ENCODE data around the gene RAMP1.

The RAMP1 gene

DNA sequence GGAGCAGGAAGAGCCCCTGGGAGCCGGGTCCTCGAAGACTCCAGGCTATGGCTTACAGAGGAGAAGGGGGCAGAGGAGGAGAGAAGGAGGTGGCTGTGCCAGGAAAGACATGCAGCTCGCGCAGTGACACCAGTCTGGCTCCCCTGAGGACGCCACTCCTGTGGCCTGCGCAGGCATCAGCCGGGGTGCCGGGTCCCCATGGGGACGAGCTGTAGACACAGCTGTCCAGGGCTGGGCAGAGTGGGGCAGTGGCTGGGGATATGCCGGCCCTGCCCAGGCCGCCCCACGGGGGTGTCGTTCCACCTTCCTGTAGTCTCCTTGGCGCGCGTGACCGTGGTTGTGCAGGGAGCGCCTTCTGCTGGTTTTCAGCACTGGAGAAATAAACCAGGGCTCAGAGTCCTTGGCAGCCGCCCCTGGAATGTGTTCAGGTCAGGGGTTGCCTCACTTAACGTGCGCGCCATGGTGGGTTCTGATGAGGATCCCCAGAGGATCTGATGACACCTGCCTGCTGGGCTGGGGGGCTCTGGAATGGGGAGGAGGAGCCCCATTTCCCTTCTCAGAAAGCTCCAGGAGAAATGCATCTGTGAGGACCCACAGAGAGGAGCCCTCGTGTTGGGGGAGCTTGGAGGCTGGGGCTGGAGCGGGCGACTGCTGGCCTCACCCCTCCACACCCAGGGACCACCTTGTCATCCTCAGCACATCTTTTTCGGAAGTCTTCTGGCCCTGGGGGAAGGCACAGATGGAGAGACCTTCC, 26.7 kb downstream of the RAMP1 start:
- Mint-ChIP-seq H3K4me1 (peaks cover 9% of the 10 kb centered on the region), H3K27ac (peak overlapping the region in 1 of 3 experiments; percentile 41), H3K9me3 (no peaks in the 10 kb centered on the region), H3K36me3 (ENCODE audit: low read depth) (no peaks in the 10 kb centered on the region), H3K27me3 (ENCODE audit: low read depth) (peaks cover 8% of the 10 kb centered on the region), H3K4me3 (no peak overlapping the region)
- TF ChIP-seq, protein P1, sequence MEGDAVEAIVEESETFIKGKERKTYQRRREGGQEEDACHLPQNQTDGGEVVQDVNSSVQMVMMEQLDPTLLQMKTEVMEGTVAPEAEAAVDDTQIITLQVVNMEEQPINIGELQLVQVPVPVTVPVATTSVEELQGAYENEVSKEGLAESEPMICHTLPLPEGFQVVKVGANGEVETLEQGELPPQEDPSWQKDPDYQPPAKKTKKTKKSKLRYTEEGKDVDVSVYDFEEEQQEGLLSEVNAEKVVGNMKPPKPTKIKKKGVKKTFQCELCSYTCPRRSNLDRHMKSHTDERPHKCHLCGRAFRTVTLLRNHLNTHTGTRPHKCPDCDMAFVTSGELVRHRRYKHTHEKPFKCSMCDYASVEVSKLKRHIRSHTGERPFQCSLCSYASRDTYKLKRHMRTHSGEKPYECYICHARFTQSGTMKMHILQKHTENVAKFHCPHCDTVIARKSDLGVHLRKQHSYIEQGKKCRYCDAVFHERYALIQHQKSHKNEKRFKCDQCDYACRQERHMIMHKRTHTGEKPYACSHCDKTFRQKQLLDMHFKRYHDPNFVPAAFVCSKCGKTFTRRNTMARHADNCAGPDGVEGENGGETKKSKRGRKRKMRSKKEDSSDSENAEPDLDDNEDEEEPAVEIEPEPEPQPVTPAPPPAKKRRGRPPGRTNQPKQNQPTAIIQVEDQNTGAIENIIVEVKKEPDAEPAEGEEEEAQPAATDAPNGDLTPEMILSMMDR (IDR thresholded peaks at IDR 0.05; ENCODE audit: unreplicated experiment in 3 of 3): no peak

DNA sequence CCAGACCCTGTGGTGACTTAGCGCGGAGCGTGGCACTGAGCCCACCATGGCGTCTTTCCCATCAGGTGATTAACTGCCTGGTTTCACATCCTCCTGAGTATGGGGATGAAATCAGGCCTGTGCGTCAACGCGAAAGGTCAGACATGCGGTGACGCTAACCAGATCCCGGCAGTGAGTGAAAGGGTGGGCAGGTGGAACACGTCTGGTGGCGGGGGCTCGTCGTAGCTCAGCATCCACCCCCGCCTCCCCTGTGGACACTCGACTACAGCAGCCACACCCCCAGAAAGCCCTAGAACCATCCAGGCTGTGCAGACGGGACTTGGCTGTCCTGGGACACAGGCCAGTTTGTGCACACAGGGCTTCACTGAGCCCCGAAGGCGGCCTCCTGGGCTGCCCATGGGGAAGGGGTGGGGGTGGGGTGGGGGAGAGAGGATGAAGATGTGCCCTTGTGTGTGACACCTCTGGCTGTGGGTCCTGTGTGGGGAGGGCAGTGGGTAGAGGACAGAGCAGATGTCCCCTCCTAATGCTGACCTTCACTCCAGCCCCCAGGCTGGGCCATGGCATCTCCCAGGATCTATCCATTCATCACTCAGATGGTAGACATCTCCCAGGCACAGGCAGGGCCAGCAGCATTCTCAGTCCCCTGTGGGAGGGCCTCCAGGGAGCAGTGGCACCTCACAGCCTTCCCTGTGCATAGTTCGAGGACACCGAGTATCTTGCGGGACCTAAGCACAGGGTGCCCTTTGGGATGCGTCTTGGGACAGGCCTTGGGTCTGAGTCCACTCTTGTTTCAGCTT, 27.5 kb downstream of the RAMP1 start:
- TF ChIP-seq, protein P1 (IDR thresholded peaks at IDR 0.05; ENCODE audit: unreplicated experiment in 3 of 3): no peak
- H3K4me3 Mint-ChIP-seq: no peak overlapping the region
- H3K36me3 Mint-ChIP-seq (ENCODE audit: low read depth): no peaks in the 10 kb centered on the region
- peak overlapping the region in 1 of 3 experiments; percentile 41 for H3K27ac Mint-ChIP-seq
- H3K4me1 Mint-ChIP-seq: peaks cover 9% of the 10 kb centered on the region
- H3K9me3 Mint-ChIP-seq: no peaks in the 10 kb centered on the region
- peaks cover 8% of the 10 kb centered on the region for H3K27me3 Mint-ChIP-seq (ENCODE audit: low read depth)

DNA sequence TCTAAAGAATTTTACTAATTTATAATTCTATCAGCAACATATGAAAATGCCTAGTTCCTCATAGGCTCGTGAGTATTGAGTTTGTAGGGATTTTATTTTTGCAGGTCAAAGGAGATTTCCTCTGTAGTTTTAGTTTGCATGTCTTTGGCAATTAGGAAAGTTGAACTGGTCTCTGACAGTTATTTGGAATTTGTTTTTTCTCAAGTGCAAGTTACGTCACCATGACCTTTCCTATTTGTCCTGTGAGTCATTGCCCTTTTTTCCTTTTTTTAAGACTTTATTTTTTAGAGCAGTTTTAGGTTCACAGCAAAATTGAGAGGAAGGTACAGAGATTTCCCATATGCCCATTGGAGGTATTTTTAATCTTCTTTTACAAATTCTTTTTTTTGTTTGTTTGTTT, 29.0 kb downstream of the RAMP1 start:
- Mint-ChIP-seq H3K36me3 (ENCODE audit: low read depth) (no peaks in the 10 kb centered on the region), H3K9me3 (no peaks in the 10 kb centered on the region), H3K27me3 (ENCODE audit: low read depth) (peaks cover 5% of the 10 kb centered on the region), H3K4me1 (peaks cover 9% of the 10 kb centered on the region), H3K27ac (no peak overlapping the region), H3K4me3 (no peak overlapping the region)
- TF ChIP-seq, protein P1 (IDR thresholded peaks at IDR 0.05; ENCODE audit: unreplicated experiment in 3 of 3): no peak

DNA sequence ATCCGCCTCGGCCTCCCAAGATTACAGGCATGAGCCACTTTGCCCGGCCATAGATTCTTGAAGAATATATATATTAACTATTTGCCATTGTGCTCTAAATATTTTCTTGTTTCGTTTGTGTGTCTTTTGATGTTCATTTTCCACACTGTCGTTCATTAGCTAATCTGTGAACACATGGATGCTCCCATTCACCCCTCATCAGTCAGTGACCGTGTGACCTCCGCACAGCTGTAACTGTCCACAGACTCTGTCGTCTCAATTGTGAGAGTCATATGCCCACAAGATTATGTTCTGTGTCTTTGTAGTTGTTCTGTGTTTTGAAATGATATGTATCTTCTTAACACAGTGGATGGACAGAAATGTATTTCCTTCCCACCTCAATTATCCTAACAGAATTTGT, 29.6 kb downstream of the RAMP1 start:
- Mint-ChIP-seq H3K9me3 (no peaks in the 10 kb centered on the region), H3K4me3 (no peak overlapping the region), H3K4me1 (peaks cover 8% of the 10 kb centered on the region), H3K27me3 (ENCODE audit: low read depth) (peaks cover 2% of the 10 kb centered on the region), H3K27ac (no peak overlapping the region), H3K36me3 (ENCODE audit: low read depth) (no peaks in the 10 kb centered on the region)
- TF ChIP-seq, protein P1 (IDR thresholded peaks at IDR 0.05; ENCODE audit: unreplicated experiment in 3 of 3): no peak

DNA sequence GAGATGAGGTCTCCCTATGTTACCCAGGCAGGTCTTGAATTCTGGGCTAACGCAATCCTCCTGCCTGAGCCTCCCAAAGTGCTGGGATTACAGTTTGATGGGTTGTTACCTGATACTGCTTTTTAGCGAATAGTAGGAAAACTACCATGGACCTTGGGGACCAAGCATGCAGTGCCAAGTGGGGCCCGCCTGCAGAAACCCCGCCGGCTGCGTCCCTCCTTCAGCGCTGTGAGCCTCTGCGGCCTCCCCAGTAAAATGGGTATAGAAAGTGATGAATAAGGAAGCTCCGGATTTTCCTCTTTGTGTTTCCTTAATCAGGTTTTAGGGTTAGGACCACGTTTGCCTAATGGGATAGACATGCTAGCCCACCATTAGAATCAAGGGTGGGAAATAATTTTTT, 30.4 kb downstream of the RAMP1 start:
- H3K4me3 Mint-ChIP-seq: no peak overlapping the region
- no peaks in the 10 kb centered on the region for H3K36me3 Mint-ChIP-seq (ENCODE audit: low read depth)
- no peaks in the 10 kb centered on the region for H3K27me3 Mint-ChIP-seq (ENCODE audit: low read depth)
- H3K4me1 Mint-ChIP-seq: peaks cover 4% of the 10 kb centered on the region
- H3K27ac Mint-ChIP-seq: no peak overlapping the region
- TF ChIP-seq, protein P1 (IDR thresholded peaks at IDR 0.05; ENCODE audit: unreplicated experiment in 3 of 3): no peak
- H3K9me3 Mint-ChIP-seq: no peaks in the 10 kb centered on the region

Data from nephron (organoid).